Pancreas (tissue), 10 donors: ENCODE results near the gene TRIM58. TPM values are rescaled to one million over a fixed set of nuclear protein-coding genes. Genes with fewer than 3 reads are reported as not detected.

Experiments used
- ATAC-seq, 4 donors: fragments of 200-7000 bp; cut with Tn5 transposase; one replicate each; pipeline versions ENCODE4 v1.8.0 to v1.9.1; 2020; ENCODE audit warnings: mild to moderate bottlenecking in 4 of 4, moderate library complexity in 4 of 4
- DNase-seq, 6 donors: peaks; one replicate each; pipeline ENCODE4 v3.0.0-alpha.2; 2020
- FAIRE-seq: peaks from 2 replicates; lab custom pipeline; 2012; peaks lifted over from hg19 to GRCh38; lab: Jason Lieb, UNC
- H3K27ac ChIP-seq, 4 donors: fragments of 200-600 bp; sonication (generic); 1 replicate in 3 of 4; 2 replicates in 1 of 4; pipeline versions ENCODE4 v1.5.0 to v1.8.0; 2020
- H3K27me3 ChIP-seq, 4 donors: fragments of 200-600 bp; one replicate each; pipeline ENCODE4 v1.8.0; 2021
- H3K36me3 ChIP-seq, 3 donors: fragments of 200-600 bp; sonication (generic) in 1 of 3; one replicate each; pipeline versions ENCODE4 v1.5.0 to v1.8.0; 2020 to 2021
- H3K4me1 ChIP-seq, 3 donors: fragments of 200-600 bp; one replicate each; pipeline ENCODE4 v1.8.0; 2021
- H3K4me3 ChIP-seq, 4 donors: fragments of 200-600 bp; sonication (generic) in 2 of 4; one replicate each; pipeline versions ENCODE4 v1.5.0 to v1.8.0; 2020 to 2021
- H3K9me3 ChIP-seq, 4 donors: fragments of 200-600 bp; one replicate each; pipeline ENCODE4 v1.8.0; 2021
- WGBS, 2 donors: extraction: QIAGEN DNeasy Blood & Tissue Kit; methylation state at CpG; one replicate each; pipeline ENCODE4 v1.1.7; 2013; 5-methylcytosine and 5-hydroxymethylcytosine counted together
- intact Hi-C, 3 donors: fragments of 100-400 bp; cut with DNase I; formaldehyde crosslinking; loops; one replicate each; pipeline versions ENCODE4 v1.11.1 to v1.14.2; 2022
- polyA plus RNA-seq, 2 donors: library from polyadenylated mRNA; stranded (reverse); fragments of 200-250 nt; gene quantifications; one replicate each; pipeline ENCODE4 v1.2.3, GENCODE V29; 2013
- total RNA-seq, 6 donors: library from RNA; stranded (reverse); fragmentation: NEBNext Ultra II Directional in 4 of 6; extraction: Animal tissue kit (Norgen Biotek cat#: 25700) in 4 of 6; gene quantifications; one replicate each; pipeline versions ENCODE4 v1.2.1 to v1.2.4, GENCODE V29; 2021 to 2023
- TF ChIP-seq, protein P1 (sequence below), 4 donors: fragments of 200-600 bp; sonication (generic) in 3 of 4; IDR thresholded peaks; one replicate each; pipeline versions ENCODE4 v1.5.0 to v1.8.0; 2021; ENCODE audit warnings: antibody characterized with exemption in 4 of 4
- donor health status: healthy with polysubstance abuse.
- donor health status: DM: no; HTN: no; CAD: no; lungs with moderate emphysema.
- donor health status: DM: no; HTN: no; CAD: no.
- donor health status: control.
- donor health status: control.
- donor health status: Bipolar disorder and iron deficiency.
- donor health status: DM: yes; HTN: yes; CAD: no.
- donor health status: DM: no; HTN: no; CAD: no.
- donor health status: DM: no; HTN: no; CAD: no.
- donor health status: DM: yes; HTN: yes; CAD: no.

TRIM58 gene
- total and polyA plus RNA-seq, 8 donors: 0.04 to 0.47 (median 0.13) TPM

- ATAC-seq: no peak
- Histone ChIP-seq H3K9me3 (no peaks in the 10 kb centered on the region), H3K27me3 (no peaks in the 10 kb centered on the region), H3K4me3 (no peak overlapping the region), H3K4me1 (no peaks in the 10 kb centered on the region), H3K27ac (no peak overlapping the region), H3K36me3 (no peaks in the 10 kb centered on the region)
- 85 to 93% methylated on average over 9 to 13 of the region's 13 CpGs for WGBS, 2 donors
- FAIRE-seq: no peak
- TF ChIP-seq, protein P1, sequence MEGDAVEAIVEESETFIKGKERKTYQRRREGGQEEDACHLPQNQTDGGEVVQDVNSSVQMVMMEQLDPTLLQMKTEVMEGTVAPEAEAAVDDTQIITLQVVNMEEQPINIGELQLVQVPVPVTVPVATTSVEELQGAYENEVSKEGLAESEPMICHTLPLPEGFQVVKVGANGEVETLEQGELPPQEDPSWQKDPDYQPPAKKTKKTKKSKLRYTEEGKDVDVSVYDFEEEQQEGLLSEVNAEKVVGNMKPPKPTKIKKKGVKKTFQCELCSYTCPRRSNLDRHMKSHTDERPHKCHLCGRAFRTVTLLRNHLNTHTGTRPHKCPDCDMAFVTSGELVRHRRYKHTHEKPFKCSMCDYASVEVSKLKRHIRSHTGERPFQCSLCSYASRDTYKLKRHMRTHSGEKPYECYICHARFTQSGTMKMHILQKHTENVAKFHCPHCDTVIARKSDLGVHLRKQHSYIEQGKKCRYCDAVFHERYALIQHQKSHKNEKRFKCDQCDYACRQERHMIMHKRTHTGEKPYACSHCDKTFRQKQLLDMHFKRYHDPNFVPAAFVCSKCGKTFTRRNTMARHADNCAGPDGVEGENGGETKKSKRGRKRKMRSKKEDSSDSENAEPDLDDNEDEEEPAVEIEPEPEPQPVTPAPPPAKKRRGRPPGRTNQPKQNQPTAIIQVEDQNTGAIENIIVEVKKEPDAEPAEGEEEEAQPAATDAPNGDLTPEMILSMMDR (IDR thresholded peaks at IDR 0.05): no peak
- no peak for DNase-seq
- intact Hi-C loops: no loop called here
Measured at GRCh38 chr1:247825362-247825761, 31.6 kb upstream of the TRIM58 start.

- TF ChIP-seq, protein P1 (IDR thresholded peaks at IDR 0.05): no peak
- Histone ChIP-seq H3K9me3 (no peaks in the 10 kb centered on the region), H3K36me3 (no peaks in the 10 kb centered on the region), H3K27me3 (no peaks in the 10 kb centered on the region), H3K4me1 (no peaks in the 10 kb centered on the region), H3K27ac (no peak overlapping the region), H3K4me3 (no peak overlapping the region)
- ATAC-seq (no peak), FAIRE-seq (no peak), DNase-seq (no peak)
- 0 to 36% methylated on average over 1 of the region's 1 CpG for WGBS, 2 donors
- intact Hi-C loops: no loop called here
Measured at GRCh38 chr1:247829656-247830055, 27.3 kb upstream of the TRIM58 start.

DNA sequence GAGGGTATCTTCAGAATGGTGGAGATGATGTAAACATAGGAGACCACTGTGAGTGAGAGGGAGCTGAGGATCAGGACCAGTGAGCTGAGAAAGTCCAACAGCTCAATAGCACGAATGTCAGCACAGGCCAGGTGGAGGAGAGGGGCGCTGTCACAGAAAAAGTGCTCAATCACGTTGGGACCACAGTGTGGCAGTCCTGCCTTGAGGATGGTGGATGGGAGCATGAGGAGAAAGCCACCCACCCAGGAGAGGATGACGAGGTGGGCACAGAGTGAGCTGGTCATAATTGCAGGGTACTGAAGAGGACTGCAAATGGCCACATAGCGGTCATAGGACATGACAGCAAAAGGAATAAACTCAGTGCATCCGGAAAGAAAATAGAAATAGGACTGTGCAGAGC, 23.4 kb upstream of the TRIM58 start:
- Histone ChIP-seq H3K27ac (no peak overlapping the region), H3K9me3 (no peaks in the 10 kb centered on the region), H3K27me3 (no peaks in the 10 kb centered on the region), H3K36me3 (no peaks in the 10 kb centered on the region), H3K4me3 (no peak overlapping the region), H3K4me1 (no peaks in the 10 kb centered on the region)
- FAIRE-seq (no peak), ATAC-seq (no peak), DNase-seq (no peak)
- 43 to 53% methylated on average over 6 of the region's 6 CpGs for WGBS, 2 donors
- TF ChIP-seq, protein P1 (IDR thresholded peaks at IDR 0.05): no peak
- intact Hi-C loops: no loop called here

GRCh38 chr1:247840818-247841217, 16.2 kb upstream of the TRIM58 start:
- Histone ChIP-seq H3K27me3 (no peaks in the 10 kb centered on the region), H3K4me3 (no peak overlapping the region), H3K4me1 (no peaks in the 10 kb centered on the region), H3K36me3 (no peaks in the 10 kb centered on the region), H3K9me3 (no peaks in the 10 kb centered on the region), H3K27ac (no peak overlapping the region)
- no peak for DNase-seq
- intact Hi-C loops: no loop called here
- FAIRE-seq: no peak
- TF ChIP-seq, protein P1 (IDR thresholded peaks at IDR 0.05): no peak
- WGBS, 2 donors: 63 to 73% methylated on average over 2 of the region's 2 CpGs
- ATAC-seq: no peak

- Histone ChIP-seq H3K27me3 (no peaks in the 10 kb centered on the region), H3K4me3 (no peak within 1 kb of the TSS), H3K9me3 (no peaks in the 10 kb centered on the region), H3K27ac (no peak within 1 kb of the TSS), H3K4me1 (no peaks in the 10 kb centered on the region), H3K36me3 (no peaks in the 10 kb centered on the region)
- TF ChIP-seq, protein P1 (IDR thresholded peaks at IDR 0.05): no peak
- FAIRE-seq: no peak
- DNase-seq: no peak
- WGBS, 2 donors: 62 to 68% methylated on average over 2 of the region's 2 CpGs
- no peak for ATAC-seq
- intact Hi-C loops: no loop called here
Measured at GRCh38 chr1:247841796-247842195, 15.2 kb upstream of the TRIM58 start, which contains the start of gene OR11L1. TSS of gene OR11L1 (minus strand) at chr1:247841896. CDS start at chr1:247841896, 0 bp downstream.
